Left lung (tissue), 10 donors: Measurements from ENCODE around the gene TANC1. TPM values are rescaled to one million over a fixed set of nuclear protein-coding genes. Genes with fewer than 3 reads are reported as not detected.

ENCODE experiments used
- ATAC-seq: fragments of 200-7000 bp; cut with Tn5 transposase; one replicate; pipeline ENCODE4 v1.9.1; 2020; ENCODE audit warnings: moderate library complexity
- DNase-seq, 4 donors: peaks; one replicate each; pipeline ENCODE4 v3.0.0-alpha.2; 2013 to 2020
- H3K27ac ChIP-seq, 2 donors: fragments of 200-600 bp; sonication (generic) in 1 of 2; one replicate each; pipeline versions ENCODE4 v1.5.0 to v1.8.0; 2020 to 2021
- H3K27me3 ChIP-seq, 2 donors: fragments of 200-600 bp; sonication (generic) in 1 of 2; one replicate each; pipeline versions ENCODE4 v1.5.0 to v1.8.0; 2020 to 2021
- H3K36me3 ChIP-seq, 2 donors: fragments of 200-600 bp; sonication (generic) in 1 of 2; one replicate each; pipeline versions ENCODE4 v1.5.0 to v1.8.0; 2020 to 2021
- H3K4me1 ChIP-seq, 2 donors: fragments of 200-600 bp; one replicate each; pipeline ENCODE4 v1.8.0; 2021
- H3K4me3 ChIP-seq, 2 donors: fragments of 200-600 bp; sonication (generic) in 1 of 2; one replicate each; pipeline versions ENCODE4 v1.5.0 to v1.8.0; 2020 to 2021; ENCODE audit warnings: mild to moderate bottlenecking in 1 of 2
- H3K9me3 ChIP-seq, 2 donors: fragments of 200-600 bp; sonication (generic) in 1 of 2; one replicate each; pipeline versions ENCODE4 v1.5.0 to v1.8.0; 2020 to 2021
- CTCF ChIP-seq, 2 donors: fragments of 200-600 bp; sonication (generic) in 1 of 2; IDR thresholded peaks; one replicate each; pipeline versions ENCODE4 v1.5.0 to v1.8.0; 2021; ENCODE audit warnings: antibody characterized with exemption in 2 of 2
- intact Hi-C, 2 donors: fragments of 100-400 bp; cut with DNase I; formaldehyde crosslinking; loops; one replicate each; pipeline versions ENCODE4 v1.11.2 to v1.14.2; 2022
- polyA plus RNA-seq, 6 donors: library from polyadenylated mRNA; unstranded; fragments of 120-200 nt; gene quantifications; one replicate each; pipeline ENCODE4 v1.2.1, GENCODE V29; 2013; ENCODE audit not compliant: insufficient read length in 6 of 6
- total RNA-seq, 2 donors: library from RNA; stranded (reverse); fragmentation: NEBNext Ultra II Directional; extraction: Animal tissue kit (Norgen Biotek cat#: 25700); gene quantifications; one replicate each; pipeline ENCODE4 v1.2.1, GENCODE V29; 2021
- donor health status: DM: no; HTN: yes; CAD: no.
- donor health status: DM: no; HTN: no; CAD: no.

TANC1 gene
- total and polyA plus RNA-seq, 8 donors: 40.1 to 76.6 (median 53.3) TPM

GRCh38 chr2:159117658-159118057 lies 149.2 kb downstream of the TANC1 start:
- no peak for TF ChIP-seq CTCF (IDR thresholded peaks at IDR 0.05)
- H3K27ac ChIP-seq: no peak overlapping the region
- intact Hi-C loops: loop anchor here (5.0 to 10.0 kb wide), 2 partner anchors 210 to 213 kb away; no protein-coding TSS in a partner anchor
- H3K36me3 ChIP-seq: no peaks in the 10 kb centered on the region
- H3K4me1 ChIP-seq: peaks cover 4 to 16% of the 10 kb centered on the region in 2 donors
- H3K27me3 ChIP-seq: no peaks in the 10 kb centered on the region
- no peak overlapping the region for H3K4me3 ChIP-seq
- peaks cover 0 to 3% of the 10 kb centered on the region in 2 donors for H3K9me3 ChIP-seq
- no peak for ATAC-seq
- no peak for DNase-seq

GRCh38 chr2:159118115-159118858 lies 149.8 kb downstream of the TANC1 start:
- H3K4me3 ChIP-seq: no peak overlapping the region
- intact Hi-C loops: loop anchor here (5.0 to 10.0 kb wide), 2 partner anchors 211 to 213 kb away; no protein-coding TSS in a partner anchor

DNA sequence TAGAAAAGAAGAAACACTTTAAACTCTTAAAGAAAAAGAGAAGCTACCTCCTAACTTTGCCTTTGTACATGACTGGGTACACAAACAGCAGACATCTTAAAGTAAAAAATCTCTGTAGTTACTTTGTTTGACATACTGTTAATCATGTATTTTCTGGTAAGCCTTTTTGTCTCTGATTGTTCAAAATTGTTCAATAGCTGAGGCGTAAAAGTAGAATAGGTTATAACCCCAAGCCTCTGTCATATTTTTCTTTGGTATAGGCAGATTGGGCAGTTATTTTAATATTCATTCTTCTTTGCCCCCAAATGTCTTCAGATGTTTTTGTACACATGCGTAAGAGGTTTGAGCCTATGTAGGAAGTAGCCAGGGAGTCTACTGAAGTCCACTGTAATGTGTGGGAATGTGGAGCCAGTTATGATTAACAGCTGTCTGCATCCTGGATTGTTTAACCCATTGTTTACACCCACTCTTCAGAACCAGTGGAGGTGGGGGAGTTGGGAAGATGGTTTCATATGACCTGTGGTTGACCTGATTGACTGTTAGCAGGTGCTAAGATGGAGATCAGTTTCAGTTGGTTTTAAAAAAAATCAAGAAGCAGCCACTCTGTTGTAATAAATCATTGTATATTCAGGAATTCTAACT lies 150.5 kb downstream of the TANC1 start:
- Histone ChIP-seq H3K27me3 (no peaks in the 10 kb centered on the region), H3K4me1 (peaks cover 9 to 16% of the 10 kb centered on the region in 2 donors), H3K9me3 (peaks cover 0 to 3% of the 10 kb centered on the region in 2 donors), H3K27ac (no peak overlapping the region), H3K4me3 (no peak overlapping the region), H3K36me3 (no peaks in the 10 kb centered on the region)
- peak in 1 of 2 donors; percentile 29 for TF ChIP-seq CTCF (IDR thresholded peaks at IDR 0.05)
- ATAC-seq: no peak
- intact Hi-C loops: loop anchor here (5.0 to 10.0 kb wide), 2 partner anchors 212 to 214 kb away; no protein-coding TSS in a partner anchor
- DNase-seq: no peak

More at GRCh38 chr2:159118115-159118858, 149.8 kb downstream of the TANC1 start:
- DNase-seq (peak; percentile 78 to 91 (median 85)), ATAC-seq (peak; percentile 89)
- Histone ChIP-seq H3K36me3 (no peaks in the 10 kb centered on the region), H3K27ac (no peak overlapping the region), H3K4me1 (peaks cover 4 to 16% of the 10 kb centered on the region in 2 donors), H3K9me3 (peaks cover 0 to 3% of the 10 kb centered on the region in 2 donors), H3K27me3 (no peaks in the 10 kb centered on the region)
- TF ChIP-seq CTCF (IDR thresholded peaks at IDR 0.05): peak; percentile 85 to 87

- DNase-seq: no peak
- intact Hi-C loops: loop anchor here (5.0 to 10.0 kb wide), 2 partner anchors 212 to 215 kb away; no protein-coding TSS in a partner anchor
- no peak overlapping the region for H3K27ac ChIP-seq
- no peak for ATAC-seq
- no peaks in the 10 kb centered on the region for H3K27me3 ChIP-seq
- peaks cover 15 to 24% of the 10 kb centered on the region in 2 donors for H3K4me1 ChIP-seq
- H3K36me3 ChIP-seq: no peaks in the 10 kb centered on the region
- H3K4me3 ChIP-seq: no peak overlapping the region
- H3K9me3 ChIP-seq: peaks cover 0 to 3% of the 10 kb centered on the region in 2 donors
- TF ChIP-seq CTCF (IDR thresholded peaks at IDR 0.05): no peak
These were observed 151.3 kb downstream of the TANC1 start for GRCh38 chr2:159119652-159120257.
